Stimulated activated CD4-positive, alpha-beta T cell treated with anti-CD3 and anti-CD28 coated beads, Interleukin-15, amount 100 ng/mL, for 24 hours (primary cell): Measurements from ENCODE around the gene SLC25A21.
"Not testable (repeated sequence)": the region's sequence is repeated elsewhere in the genome, so short reads cannot be mapped to it uniquely, and the experiment has no call there.

Experiments used
- DNase-seq: peaks from one replicate; pipeline ENCODE4 v3.0.0-alpha.2; 2020

The SLC25A21 gene

DNA sequence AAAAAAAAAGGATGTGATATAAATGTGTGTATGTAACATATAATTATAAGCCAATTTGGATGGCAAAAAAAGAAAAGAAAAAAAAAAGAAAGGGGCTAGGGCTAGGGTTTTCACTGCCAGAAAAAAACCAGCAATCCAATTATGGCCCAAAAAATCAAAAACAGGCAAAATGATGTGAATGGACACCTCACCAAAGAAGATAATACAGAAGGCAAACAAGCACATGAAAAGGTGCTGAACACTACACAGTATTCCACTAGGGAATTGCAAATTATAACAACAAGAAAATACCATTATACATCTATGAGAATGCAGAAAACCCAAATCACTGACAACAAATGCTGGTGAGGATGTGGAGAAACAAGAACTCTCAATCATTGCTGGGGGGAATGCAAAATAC is 13.3 kb upstream of the SLC25A21 start:
- no peak for DNase-seq

DNA sequence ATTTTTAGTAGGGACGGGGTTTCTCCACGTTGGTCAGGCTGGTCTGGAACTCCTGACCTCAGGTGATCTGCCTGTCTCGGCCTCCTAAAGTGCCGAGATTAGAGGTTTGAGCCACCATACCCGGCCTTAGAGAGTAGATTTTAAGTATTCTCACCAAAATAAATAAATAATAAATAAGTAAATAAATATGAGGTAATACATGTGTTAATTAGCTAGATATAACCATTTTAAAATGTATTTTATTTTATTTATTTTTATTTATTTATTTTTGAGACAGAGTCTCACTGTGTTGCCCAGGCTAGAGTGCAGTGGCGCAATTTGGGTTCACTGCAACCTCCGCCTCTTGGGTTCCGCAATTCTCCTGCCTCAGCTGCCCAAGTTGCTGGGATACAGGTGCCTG is 12.1 kb upstream of the SLC25A21 start:
- DNase-seq: not testable (repeated sequence)

DNA sequence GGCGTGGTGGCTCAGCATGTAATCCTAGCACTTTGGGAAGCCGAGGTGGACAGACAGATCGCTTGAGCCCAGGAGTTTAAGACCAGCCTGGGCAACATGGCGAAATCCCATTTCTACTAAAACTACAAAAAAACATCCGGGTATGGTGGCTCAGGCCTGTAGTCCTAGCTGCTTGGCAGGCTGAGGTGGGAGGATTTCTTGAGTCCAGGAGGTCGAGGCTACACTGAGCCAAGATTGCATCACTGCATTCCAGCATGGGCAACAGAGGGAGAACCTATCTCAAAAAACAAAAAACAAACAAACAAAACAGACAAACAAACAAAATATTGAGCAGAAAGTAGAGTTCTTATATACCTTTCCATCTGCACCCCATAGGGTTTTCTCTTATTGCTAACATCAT is 9.0 kb upstream of the SLC25A21 start:
- DNase-seq: no peak

DNA sequence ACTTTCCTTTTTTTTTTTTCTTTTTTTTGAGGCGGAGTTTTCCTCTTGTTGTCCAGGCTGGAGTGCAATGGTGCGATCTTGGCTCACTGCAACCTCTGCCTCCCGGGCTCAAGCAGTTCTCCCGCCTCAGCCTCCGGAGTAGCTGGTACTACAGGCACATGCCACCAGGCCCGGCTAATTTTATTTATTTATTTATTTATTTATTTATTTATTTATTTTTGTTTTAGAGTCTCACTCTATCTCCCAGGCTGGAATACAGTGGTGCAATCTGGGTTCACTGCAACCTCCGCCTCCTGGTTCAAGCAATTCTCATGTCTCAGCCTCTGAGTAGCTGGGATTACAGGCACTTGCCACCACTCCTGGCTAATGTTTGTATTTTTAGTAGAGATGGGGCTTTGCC is 8.5 kb upstream of the SLC25A21 start:
- not testable (repeated sequence) for DNase-seq

DNA sequence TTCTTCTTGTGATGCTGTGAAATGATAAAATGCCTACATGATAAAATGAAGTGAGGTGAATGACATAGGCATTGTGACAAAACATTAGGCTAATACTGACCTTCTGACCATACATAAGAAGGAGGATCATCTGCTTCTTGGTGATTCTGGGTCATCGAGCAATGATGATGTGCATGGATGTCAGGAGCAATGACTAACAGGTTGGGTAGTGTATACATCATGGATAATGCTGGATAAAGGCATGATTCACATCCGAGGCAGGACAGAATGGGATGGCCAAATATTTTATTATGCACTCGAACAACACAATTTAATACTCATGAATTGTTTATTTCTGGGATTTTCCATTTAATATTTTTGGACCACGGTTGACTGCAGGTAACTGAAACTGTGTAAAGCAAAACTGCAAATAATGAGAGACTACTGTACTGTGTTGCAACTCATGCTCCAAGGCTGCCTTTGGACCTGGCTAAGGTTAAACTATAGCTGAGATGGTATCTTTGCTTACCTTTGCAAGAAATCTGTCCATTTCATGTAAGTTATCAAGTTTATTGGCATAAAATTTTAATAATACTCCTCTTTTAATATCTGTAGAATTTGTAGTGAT is 7.6 kb upstream of the SLC25A21 start:
- DNase-seq: no peak

DNA sequence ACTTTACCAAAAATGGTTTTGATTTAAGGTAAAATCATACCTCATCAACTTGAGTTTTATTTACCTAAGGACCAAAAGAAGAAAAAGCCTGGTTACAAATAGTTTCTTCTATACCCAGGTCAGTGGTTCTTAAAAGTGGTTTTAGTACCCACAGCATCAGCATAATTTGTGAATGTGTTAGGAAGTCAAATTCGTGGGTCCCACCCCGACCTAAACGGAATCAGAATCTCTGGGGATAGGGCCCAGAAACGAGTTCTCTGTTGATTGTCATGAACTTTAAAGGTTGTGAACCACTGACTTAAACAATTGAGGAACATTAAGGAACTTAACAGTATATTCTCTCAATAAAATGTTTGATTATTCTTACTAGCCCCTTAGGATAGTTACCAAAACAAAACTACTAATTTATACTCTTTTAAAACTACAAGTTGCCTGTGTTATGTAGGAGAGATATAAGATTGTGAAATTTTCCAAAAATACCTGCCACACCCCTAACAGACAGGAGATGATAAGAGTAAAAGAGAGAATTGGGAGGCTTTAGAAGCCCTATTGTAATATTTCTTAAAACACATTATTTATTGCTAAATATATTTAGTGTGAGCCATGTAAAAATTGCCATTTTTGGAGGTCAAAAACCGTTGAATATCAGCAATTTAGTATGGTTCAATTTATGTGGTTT is 669 bp upstream of the SLC25A21 start:
- no peak for DNase-seq

DNA sequence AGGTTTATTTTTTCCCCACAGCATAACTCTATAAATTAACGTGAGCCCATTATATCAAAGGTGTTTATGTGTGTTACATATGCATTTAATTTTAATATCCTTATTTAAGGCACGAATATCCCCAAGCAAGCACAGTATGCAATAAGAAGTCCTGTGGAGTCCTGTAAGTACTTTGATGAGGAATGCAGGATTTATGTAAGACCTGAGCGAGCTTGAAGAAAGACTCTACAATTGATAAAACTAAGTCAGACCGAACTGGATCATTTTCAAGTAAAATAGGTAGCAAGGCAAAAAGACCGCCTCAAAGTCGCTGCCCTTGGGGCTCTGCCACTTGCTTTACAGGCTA is 755 bp downstream of the SLC25A21 start:
- DNase-seq: no peak

DNA sequence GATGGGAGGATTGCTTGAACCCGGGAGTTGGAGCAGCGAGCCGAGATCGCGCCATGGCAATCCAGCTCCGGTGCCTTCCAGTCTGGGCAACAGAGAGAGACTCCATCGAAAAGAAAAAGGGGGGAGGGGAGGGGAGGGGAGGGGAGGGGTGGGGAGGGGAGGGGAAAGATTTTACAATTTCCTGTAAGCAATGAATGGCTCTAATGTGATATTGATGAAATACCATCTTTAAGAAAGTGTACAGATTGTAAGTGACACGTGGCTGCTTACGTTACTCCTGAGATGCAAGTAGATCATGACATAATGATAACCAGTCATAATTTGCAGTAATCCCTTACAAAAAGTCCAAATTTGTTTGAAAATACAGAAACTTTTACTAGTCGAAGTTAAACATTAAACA is 1.4 kb downstream of the SLC25A21 start:
- DNase-seq: no peak

DNA sequence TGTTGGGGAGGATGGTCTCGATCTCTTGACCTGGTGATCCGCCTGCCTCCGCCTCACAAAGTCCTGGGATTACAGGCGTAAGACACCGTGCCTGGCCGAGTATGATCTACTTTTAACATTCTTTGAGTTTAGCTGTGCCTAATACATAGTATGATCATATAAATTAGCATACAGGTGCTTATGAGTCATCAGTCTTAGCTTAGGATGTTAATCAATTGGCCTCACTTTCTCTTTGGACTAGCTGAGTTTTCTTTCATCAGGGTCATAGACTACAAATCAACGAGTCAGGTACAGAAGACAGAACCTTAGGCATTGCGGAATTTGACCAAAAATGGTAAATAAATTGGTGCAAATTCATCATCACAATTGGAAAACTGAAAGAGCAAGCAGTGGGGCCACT is 2.2 kb downstream of the SLC25A21 start:
- no peak for DNase-seq

DNA sequence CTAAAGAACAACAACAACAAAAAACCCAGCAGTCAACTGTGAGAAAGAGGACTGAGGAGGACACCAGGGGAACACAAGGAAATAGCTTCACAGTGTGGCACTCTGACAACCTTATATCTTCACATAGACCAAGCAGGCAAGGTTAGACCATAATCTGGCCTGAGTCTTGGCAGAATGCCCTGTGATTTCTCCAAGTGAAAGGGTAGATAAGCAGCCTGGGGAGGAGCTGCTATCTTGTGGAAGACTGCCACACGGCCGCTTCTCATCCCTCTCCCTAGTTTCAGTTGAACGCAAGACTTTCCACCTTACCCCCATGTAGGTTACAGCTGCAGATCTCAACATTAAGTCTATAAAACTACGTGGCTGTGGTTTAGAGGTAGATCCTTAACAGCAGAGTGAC is 3.7 kb downstream of the SLC25A21 start:
- DNase-seq: no peak

DNA sequence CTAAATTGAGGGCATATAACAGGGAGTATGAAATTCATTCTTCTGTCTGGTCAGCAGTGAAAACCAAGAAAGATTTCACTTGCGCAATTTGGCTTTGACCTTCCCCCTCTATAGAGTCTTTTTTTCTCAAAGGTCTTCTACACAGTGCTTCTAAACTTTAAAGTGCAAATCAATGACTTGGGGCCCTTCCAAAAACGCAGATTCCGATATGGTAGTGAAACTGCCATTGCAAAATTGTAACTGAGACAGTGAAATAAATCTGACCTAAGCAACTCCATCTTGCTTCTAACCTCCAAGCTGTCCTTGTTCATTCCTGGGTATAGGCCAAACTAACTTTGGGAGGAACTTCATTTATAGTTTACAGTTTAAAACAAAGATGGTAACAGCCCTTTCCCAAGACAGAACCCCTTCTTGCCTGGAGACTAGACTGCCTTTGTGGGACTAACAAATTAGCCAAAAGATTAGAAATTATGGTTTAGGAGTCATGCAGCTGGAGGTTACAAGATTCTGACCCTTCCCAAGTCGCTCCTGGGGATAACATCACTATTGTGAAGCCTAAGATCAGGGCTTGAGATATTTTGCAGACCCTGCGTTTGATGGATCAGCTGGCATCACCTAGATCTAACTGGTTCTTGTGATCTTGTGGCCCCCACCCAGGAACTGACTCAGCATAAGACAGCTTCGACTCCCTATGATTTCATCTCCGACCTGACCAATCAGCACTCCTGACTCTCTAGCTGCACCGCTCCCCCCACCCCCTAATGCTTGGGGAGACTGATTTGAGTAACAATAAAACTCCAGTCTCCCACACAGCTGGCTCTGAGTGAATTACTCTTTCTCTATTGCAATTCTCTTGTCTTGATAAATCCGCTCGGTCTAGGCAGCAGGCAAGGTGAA is 5.0 kb downstream of the SLC25A21 start:
- no peak for DNase-seq

DNA sequence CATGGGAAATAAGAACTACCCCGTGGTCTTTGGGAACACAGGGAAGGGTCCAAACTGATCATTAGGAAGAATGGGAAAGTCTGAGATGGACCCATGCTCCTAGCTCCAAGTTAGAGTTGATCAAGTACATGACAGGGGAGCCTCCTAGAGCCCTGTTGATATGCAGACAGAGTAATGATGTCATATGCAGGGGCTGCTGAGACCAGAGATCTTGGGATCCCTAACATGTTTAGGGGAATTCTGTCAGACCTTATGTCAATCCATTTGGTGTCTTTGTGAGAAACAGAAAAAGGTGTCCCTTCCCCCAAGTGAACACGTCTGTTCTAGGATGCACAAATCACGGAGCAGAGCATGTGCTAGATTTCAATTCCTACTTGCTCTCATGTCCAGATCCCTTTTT is 6.6 kb downstream of the SLC25A21 start:
- no peak for DNase-seq

DNA sequence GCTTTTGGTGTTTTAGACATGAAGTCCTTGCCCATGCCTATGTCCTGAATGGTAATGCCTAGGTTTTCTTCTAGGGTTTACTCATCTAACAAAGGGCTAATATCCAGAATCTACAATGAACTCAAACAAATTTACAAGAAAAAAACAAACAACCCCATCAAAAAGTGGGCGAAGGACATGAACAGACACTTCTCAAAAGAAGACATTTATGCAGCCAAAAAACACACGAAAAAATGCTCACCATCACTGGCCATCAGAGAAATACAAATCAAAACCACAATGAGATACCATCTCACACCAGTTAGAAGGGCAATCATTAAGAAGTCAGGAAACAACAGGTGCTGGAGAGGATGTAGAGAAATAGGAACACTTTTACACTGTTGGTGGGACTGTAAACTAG is 10.1 kb downstream of the SLC25A21 start:
- DNase-seq: not testable (repeated sequence)

DNA sequence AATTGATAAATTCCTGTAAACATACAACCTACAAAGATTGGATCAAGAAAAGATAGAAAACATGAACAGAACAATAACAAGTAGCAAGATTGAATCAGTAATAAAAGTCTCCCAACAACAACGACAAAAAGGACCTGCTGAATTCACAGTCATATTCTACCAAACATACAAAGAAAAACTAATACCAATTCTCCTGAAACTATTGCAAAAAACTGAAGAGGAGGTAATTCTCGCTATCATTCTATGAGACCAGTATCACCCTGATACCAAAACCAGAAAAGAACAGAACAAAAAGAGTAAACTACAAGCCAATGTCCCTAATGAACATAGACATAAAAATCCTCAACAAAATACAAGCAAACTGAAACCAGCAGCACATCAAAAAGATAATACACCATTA is 14.4 kb downstream of the SLC25A21 start:
- no peak for DNase-seq

DNA sequence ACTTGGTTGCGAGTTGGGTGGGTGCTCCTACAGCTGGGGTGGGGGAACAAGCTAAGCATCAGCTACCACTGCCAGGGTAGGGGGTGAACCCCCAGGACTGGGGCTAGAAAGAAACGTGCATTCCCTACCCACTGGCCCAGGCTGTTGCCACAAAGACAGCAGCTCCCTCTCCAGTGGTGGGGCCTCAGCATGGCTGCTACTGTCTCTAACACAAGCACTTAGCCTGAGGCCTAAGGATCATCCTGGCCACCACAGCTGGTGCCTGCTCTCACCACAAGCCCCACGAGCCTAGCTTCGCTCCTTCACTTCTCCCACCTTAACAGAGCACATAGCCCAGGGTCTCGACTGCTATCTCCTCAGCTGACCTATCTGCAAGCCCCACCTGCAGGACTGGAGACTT is 18.9 kb downstream of the SLC25A21 start:
- no peak for DNase-seq

DNA sequence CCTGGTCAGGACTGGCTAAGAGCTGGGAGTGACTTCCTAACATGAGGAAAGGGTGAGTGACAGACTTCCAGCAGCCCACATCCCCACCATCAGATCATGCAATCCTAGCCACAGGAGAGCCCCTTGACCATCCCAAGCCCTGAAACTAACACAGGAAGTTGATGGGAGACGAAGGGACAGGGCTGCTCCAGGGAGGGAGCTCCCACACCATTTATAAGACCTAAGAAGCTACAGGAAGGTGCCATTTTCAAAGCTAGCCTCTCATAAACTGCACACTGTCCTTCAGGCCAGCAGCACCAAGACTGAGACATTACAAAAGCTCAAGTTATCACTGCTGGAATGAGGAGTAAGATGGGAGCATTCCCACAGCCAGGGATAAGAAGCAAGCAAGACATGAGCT is 19.4 kb downstream of the SLC25A21 start:
- no peak for DNase-seq

DNA sequence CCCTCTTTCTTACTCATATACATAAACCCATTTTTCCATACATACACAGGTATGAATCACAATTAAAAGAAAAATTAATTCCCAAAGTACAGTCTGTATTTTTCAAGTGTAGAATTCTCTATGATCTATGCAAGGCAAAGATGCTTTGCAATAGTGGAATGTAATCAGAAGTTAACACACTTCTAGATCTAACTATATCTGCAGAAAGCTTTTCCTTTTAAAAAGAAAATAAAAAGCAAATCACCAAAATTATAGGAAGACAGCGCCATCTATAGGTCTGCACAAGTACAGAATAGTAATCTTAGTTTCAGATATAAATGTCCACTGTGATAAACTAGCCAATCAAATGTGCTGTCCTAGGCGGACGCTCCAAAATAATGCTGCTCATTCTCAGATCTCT is 22.0 kb downstream of the SLC25A21 start:
- no peak for DNase-seq

DNA sequence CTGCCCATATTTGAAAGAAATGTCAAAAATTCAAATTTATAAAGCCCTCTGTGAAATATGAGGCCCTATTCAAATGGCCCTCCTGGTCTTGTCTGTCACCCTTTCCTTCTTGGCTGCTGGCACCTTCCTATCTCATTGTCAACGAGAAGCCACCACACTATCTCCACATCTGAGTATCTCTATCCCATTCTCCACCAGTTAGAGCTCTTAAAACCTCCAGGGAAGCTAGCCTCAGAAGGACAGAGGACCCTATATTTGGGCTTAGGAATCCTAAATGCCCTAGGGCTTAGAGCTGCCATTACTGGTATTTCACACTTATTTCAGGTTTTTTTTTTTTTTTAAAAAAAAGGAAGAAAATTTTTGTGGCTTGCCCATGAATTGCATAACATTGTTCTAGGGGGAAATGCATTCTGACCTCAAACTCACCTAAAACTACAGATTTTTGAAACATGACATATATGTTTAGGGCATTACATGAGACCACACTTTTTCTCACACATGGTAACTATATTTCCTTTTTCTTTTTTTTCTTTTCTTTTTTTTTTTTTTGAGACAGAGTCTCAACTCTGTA is 25.0 kb downstream of the SLC25A21 start:
- DNase-seq: no peak

DNA sequence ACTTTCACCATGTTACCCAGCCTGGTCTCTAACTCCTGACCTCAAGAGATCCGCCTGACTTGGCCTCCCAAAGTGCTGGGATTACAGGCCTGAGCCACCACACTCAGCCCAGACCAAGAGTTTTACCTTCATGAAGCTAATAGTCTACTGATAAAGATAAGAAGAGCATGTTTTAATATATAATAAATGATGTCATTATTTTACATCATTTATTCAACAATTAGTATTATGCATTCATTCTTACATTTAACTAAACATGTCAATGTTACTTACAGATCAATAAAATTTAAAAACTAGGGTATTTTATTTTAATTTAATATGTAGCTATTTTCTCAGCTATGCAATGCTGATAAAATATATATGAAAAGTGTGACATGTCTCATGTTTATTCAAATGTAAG is 26.0 kb downstream of the SLC25A21 start:
- not testable (repeated sequence) for DNase-seq

DNA sequence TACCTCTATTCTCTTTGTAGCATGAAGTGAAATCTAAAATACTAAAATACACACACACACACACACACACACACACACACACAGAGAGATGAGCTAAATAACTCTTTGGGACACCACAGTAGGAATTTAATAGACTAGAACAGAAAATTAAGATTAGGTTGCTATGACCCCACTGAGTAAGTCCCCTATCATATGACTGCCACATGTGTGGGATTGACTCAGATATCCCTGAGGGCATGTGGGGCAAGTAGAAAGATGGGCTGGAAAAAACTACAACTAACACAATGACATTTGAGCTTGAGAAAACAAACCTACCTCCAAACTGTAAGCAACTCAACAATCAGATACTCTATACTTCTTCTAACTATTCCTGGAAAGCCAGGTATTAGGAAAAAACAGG is 27.0 kb downstream of the SLC25A21 start:
- DNase-seq: no peak

DNA sequence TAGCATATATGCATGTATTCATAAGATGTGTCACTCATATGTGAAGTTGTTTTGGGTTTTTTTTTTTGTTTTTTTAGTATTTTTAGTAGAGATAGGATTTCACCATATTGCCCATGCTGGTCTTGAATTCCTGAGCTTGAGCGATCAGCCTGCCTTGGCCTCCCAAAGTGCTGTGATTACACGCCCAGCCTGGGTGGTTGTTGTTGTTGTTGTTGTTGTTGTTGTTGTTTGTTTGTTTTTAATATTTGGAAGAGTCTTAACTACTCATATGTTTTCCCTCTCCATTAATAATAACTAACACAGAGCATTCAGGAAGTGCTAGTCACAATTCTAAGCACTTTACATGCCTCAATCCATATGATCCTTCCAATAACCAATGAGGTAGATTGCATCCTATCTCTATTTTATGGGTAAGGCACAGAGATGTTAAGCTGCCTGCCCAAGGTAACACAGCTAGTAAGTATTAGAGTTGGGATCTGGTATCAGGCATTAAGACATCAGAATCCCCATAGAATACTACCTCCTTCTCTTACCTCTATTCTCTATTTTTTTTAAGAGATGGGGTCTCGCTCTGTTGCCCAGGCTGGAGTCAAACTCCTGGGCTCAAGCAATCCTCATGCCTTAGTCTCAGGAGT is 27.6 kb downstream of the SLC25A21 start:
- no peak for DNase-seq

DNA sequence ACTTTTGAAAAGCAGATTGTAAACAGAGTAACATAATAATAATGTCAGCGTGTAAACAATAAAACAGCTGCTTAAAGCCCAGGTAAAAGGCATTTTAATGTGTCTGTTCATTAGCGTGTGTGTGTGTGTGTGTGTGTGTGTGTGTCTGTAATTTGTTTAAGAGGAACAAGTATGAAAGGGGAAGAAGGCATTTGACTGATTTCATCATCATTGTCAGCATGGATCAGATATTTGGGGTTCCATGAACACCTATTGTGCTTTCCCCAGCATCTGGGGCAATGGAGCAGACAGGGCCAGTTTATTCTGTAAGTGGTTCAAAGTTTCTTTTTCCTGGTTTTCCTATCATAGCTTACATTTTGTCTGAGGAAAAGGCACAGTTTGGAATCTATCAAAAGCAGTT is 28.9 kb downstream of the SLC25A21 start:
- no peak for DNase-seq

DNA sequence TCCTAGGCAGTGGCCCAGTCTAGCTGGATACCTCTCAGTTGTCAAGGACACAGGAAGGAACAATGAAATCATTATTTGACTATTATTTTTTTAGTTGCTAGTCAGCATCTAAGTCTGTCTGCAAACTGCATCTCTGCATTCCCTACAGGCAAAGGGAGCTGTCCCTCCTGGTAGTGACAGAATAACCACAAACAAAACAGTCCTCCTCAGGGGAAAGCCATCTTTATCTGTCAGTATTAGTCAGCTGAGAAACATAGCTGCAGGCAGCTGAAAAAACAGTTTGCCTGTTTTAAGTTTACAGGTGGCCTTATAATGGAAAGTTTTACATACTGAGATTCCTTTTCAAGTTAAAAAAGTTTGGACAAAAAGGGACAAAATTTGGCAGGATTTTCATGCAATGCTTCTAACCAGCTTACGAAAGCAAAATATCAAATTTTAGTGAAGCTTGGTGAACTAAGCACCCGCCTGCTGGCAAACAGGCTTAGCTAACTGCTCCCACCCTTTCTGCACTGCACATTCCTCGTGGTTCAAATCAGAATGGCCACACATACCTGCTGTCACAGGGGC is 29.5 kb downstream of the SLC25A21 start:
- no peak for DNase-seq
